AG04450 (cell line): ENCODE measurements around the gene JMJD1C. TPM values are rescaled to one million over a fixed set of nuclear protein-coding genes. Genes with fewer than 3 reads are reported as not detected.

ENCODE experiments used
- CTCF ChIA-PET: fragments of 300-600, 350-600 bp; formaldehyde crosslinking; extraction: SDS; loops from one replicate; lab custom pipeline; 2022; ENCODE audit warnings: antibody characterized with exemption, inconsistent platforms; lab: Charles Lee
- POLR2A ChIA-PET: fragments of 350-600 bp; formaldehyde crosslinking; extraction: SDS; loops from one replicate; lab custom pipeline; 2021; ENCODE audit warnings: antibody characterized with exemption, inconsistent platforms; lab: Yijun Ruan, JAX
- DNase-seq: peaks from one replicate; pipeline ENCODE4 v3.0.0-alpha.2; 2011; ENCODE audit warnings: low read depth, low spot score
- H3K27ac ChIP-seq: one replicate; pipeline ENCODE4 v1.5.1; 2012; ENCODE audit warnings: low read depth, low read length, control low read depth
- H3K27me3 ChIP-seq: one replicate; pipeline ENCODE4 v1.6.0; 2012; ENCODE audit warnings: low read length; ENCODE audit not compliant: control insufficient read depth, insufficient read depth
- H3K4me3 ChIP-seq: 2 replicates; pipeline ENCODE4 v1.5.1; 2011; ENCODE audit warnings: mild to moderate bottlenecking, low read depth, low read length, control low read depth
- H3K9me3 ChIP-seq: 2 replicates; pipeline ENCODE4 v1.5.1; 2012; ENCODE audit warnings: low read length; ENCODE audit not compliant: control insufficient read depth, insufficient read depth
- polyA minus RNA-seq: library from RNA; depleted of rRNA, polyadenylated mRNA; stranded (reverse); fragments of >200 nt; gene quantifications from 2 replicates; pipeline ENCODE4 v1.2.3, GENCODE V29; 2011; rRNA and poly(A)+ RNA removed
- polyA plus RNA-seq: library from polyadenylated mRNA; depleted of rRNA; stranded (reverse); fragments of >200 nt; gene quantifications from 2 replicates; pipeline ENCODE4 v1.2.3, GENCODE V29; 2011; rRNA removed
- TF ChIP-seq, protein P1 (sequence below): IDR thresholded peaks from 2 replicates; pipeline ENCODE4 v1.5.1; 2011; ENCODE audit warnings: low read depth, low read length, control low read depth, inconsistent platforms

The JMJD1C gene, protein sequence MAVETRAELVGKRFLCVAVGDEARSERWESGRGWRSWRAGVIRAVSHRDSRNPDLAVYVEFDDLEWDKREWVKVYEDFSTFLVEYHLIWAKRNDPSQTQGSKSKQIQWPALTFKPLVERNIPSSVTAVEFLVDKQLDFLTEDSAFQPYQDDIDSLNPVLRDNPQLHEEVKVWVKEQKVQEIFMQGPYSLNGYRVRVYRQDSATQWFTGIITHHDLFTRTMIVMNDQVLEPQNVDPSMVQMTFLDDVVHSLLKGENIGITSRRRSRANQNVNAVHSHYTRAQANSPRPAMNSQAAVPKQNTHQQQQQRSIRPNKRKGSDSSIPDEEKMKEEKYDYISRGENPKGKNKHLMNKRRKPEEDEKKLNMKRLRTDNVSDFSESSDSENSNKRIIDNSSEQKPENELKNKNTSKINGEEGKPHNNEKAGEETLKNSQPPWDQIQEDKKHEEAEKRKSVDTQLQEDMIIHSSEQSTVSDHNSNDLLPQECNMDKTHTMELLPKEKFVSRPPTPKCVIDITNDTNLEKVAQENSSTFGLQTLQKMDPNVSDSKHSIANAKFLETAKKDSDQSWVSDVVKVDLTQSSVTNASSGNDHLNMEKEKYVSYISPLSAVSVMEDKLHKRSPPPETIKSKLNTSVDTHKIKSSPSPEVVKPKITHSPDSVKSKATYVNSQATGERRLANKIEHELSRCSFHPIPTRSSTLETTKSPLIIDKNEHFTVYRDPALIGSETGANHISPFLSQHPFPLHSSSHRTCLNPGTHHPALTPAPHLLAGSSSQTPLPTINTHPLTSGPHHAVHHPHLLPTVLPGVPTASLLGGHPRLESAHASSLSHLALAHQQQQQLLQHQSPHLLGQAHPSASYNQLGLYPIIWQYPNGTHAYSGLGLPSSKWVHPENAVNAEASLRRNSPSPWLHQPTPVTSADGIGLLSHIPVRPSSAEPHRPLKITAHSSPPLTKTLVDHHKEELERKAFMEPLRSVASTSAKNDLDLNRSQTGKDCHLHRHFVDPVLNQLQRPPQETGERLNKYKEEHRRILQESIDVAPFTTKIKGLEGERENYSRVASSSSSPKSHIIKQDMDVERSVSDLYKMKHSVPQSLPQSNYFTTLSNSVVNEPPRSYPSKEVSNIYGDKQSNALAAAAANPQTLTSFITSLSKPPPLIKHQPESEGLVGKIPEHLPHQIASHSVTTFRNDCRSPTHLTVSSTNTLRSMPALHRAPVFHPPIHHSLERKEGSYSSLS (N-terminal part only)
- polyA plus RNA-seq: 36.8 and 45.0 TPM in 2 replicates
- 55.3 and 87.4 TPM in 2 replicates for polyA minus RNA-seq

DNA sequence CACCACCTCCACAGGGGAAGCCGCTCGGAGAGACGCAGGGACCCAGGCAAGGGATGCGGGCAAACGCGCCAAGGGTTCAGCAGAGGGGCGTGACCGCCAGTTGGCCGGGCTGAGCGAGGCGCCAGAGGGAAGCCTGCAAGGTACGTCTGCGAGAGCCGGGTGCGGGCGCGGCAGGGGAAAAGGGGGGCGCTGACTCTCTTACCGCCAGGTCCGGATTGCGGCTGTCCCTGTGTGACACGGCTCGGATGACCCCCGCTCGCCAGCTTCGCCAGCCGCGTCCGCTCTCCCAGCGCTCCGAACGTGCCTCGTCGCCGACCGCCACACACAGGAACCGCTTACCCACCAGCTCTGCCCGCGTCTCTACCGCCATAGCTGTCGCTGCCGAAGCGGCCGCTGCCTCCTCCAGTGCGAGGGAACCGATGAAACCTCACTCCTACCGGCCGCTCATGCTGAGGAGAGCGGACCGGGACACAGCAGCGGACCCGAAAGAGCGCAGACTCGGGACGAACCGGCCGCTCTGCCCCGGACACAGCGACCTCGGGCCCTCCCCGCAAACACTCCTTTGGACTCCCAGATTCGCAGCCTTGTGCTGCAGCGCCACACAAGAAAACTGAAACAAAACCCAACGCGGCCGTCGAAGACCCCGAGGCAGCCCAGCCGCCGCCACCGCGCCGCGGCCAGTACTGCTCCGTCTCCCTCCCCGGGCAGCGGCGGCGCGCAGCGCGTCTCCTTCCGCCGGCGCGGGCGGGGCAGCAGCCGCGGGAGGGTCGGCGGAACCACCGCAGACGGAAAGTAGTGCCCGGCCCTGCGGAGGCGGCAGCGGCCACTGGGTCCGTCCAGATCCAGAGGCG, at the start of gene JMJD1C:
TSS of gene JMJD1C (minus strand) at position 685 of the 851 bp plus-strand sequence. CDS start at position 370, 315 bp downstream.
- peak; percentile 42 for DNase-seq
- ChIA-PET POLR2A (interaction anchor here (0.6 to 1.2 kb wide), 4 partner anchors 55 to 196 kb away, joined by 3 to 4 read pairs (median 4); no protein-coding TSS in a partner anchor), CTCF (interaction anchor here (1.0 to 1.5 kb wide), 4 partner anchors 163 to 299 kb away, joined by 3 to 5 read pairs (median 4); no protein-coding TSS in a partner anchor)
- Histone ChIP-seq H3K9me3 (no peaks in the 10 kb centered on the region), H3K27ac (peak within 1 kb of the TSS; percentile 84), H3K4me3 (peak within 1 kb of the TSS; percentile 83), H3K27me3 (no peaks in the 10 kb centered on the region)
- TF ChIP-seq, protein P1, sequence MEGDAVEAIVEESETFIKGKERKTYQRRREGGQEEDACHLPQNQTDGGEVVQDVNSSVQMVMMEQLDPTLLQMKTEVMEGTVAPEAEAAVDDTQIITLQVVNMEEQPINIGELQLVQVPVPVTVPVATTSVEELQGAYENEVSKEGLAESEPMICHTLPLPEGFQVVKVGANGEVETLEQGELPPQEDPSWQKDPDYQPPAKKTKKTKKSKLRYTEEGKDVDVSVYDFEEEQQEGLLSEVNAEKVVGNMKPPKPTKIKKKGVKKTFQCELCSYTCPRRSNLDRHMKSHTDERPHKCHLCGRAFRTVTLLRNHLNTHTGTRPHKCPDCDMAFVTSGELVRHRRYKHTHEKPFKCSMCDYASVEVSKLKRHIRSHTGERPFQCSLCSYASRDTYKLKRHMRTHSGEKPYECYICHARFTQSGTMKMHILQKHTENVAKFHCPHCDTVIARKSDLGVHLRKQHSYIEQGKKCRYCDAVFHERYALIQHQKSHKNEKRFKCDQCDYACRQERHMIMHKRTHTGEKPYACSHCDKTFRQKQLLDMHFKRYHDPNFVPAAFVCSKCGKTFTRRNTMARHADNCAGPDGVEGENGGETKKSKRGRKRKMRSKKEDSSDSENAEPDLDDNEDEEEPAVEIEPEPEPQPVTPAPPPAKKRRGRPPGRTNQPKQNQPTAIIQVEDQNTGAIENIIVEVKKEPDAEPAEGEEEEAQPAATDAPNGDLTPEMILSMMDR: no peak

DNA sequence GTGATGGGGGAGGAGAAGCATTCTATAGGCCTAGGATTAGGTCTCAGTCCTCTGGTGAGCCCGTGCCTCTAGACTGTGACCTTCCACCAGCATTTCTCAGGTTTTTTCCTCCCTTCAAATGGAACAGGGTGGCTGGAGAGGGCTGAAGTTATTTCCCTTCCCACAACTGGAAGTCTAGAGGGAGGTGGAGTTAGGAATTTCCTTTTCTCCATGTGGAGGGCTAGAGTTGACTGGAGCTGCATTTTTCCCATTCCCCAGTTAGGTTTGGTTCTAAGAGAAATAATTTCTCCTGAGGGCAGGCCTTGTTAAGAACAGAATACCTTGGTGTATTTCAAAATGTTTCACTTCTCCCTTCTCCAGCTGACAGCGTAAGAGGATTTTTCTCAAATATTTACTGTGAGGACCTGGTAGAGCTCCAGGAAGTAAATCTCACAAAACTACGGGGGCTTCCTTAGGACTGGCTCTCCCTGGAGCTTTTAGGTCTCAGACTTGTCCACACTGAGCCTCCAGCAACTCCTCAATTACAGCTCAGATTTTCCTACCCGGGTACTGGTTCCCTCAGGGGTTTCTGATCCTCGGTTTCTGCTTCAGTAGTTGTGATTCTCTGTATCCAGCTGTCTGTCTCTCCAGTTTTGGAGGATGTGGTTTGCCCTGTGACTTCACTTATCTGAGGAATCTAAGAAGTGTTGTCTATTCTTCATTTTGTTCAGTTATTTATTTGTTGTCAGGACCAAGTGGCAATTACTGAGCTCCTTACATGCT, 49.4 kb upstream of the JMJD1C start:
- TF ChIP-seq, protein P1: no peak
- ChIA-PET CTCF (interaction anchor here (0.6 to 1.8 kb wide), 4 partner anchors 9 to 348 kb away, joined by 3 to 5 read pairs (median 4); no protein-coding TSS in a partner anchor), POLR2A (no interaction called here)
- no peak for DNase-seq
- no peak overlapping the region; the same call in 1 of the 2 replicates for H3K4me3 ChIP-seq
- peaks cover 4% of the 10 kb centered on the region; the same call in 1 of the 2 replicates for H3K9me3 ChIP-seq
- no peaks in the 10 kb centered on the region for H3K27me3 ChIP-seq
- H3K27ac ChIP-seq: peak overlapping the region; percentile 77

DNA sequence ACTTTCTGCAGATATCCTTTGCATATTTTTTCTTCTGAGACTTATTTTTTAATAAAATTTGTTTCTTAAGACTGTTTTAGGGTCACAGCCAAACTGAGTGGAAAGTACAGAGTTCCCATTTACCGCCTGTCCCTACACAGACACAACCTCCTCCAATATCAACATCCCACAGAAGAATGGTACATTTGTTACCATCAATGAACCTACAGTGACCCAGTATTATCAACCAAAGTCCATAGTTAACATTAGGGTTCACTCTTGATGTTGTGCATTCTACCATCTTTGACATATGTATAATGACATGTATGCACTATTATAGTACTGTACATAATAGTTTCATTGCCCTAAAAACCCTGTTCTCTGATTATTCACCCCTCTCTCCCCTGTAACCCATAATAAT, 40.8 kb upstream of the JMJD1C start:
- TF ChIP-seq, protein P1: no peak
- no peaks in the 10 kb centered on the region for H3K27me3 ChIP-seq
- H3K4me3 ChIP-seq: no peak overlapping the region
- H3K27ac ChIP-seq: no peak overlapping the region
- POLR2A ChIA-PET: no interaction called here
- H3K9me3 ChIP-seq: no peaks in the 10 kb centered on the region
- CTCF ChIA-PET: interaction anchor here (2.4 kb wide), 1 partner anchor 9 kb away, joined by 5 read pairs; no protein-coding TSS in a partner anchor
- no peak for DNase-seq
